Measurements from ENCODE around the gene L3MBTL2.

DNA sequence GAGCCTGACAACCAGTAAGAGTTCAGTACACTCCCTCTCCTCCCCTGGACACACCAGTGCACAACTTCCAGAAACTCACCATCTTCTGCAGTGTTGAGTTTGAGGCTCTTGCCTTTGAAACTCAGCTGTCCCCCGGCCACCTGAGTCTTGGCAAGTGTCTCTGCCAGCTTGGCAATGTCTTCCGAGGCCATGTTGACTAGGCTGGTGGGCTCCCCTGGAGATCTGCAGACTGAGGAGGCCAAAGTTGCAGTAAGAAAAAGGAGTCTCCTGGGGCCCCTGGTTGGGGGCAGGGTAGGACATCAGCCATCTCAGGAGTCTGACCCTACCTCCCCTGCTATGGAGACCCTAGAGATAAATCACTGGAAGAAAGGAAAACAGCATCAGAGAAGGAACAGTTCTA, 75.7 kb downstream of the L3MBTL2 start:
- TF ChIP-seq CTCF (IDR thresholded peaks at IDR 0.05) (no peak), POLR2A (IDR thresholded peaks at IDR 0.05) (no peak)
